GM18508 (cell line): ENCODE results near the gene NRXN3.

Experiments used
- ATAC-seq: cut with Tn5 transposase; IDR thresholded peaks from one replicate; pipeline ENCODE4 v1.9.1; 2021; ENCODE audit warnings: moderate number of reproducible peaks; ENCODE audit not compliant: insufficient read depth, unreplicated experiment

NRXN3 gene

DNA sequence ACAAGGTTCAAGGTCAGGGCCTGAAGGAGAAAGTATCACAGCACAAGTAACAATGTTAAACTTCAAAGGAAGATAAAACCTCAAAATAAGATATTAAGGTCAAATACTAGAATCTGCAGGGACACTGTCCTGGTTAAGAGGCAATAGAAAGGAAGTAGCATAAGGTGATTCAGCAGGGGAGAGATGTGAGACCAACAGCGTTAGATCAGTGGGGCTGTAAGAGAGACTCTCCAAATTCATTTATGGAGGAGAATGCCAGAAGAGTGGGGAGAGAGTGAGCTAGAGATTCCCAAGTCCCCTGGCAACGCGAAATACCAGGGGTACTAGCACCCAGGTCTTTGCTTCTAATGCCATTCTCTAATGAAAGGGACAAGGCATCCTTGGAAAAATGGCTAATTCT is 1430.2 kb downstream of the NRXN3 start:
- ATAC-seq = no peak

DNA sequence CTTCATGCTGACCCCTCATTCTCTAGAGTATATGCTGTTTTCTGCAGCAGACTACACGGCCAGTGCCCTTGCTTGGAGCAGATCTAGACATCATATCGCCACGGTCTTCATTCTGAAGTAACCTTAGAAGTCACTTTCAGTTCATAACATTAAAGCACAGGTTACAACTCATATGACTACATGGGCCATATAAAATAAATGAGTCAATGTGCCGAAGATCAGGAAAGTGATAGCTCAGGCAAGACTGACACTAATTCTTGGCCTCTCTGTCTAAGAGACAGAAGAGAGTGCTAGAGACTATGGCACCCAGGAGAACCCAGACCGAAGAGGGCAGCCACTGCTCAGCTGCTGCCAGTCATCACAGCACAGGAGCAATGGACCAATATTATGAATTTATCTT is 1431.4 kb downstream of the NRXN3 start:
- ATAC-seq = no peak

DNA sequence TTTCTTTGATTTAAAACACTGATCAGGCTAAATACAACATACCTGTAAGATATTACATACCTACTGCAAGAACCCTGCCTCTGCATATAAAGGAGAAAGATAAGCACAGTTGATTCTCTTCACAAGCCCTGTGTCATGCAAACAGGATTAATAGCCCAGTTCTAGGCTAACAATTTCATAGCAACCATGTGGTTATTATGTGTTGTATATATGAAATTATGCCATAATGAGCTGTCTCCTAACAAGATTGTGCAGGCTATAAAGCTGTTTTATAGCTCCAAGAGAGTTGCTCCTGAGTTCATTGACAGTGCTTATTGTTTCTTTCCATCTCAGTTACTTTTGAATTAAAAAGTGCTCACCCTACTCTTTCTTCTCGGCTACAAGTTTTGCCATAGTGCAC is 1431.9 kb downstream of the NRXN3 start:
- no peak for ATAC-seq

DNA sequence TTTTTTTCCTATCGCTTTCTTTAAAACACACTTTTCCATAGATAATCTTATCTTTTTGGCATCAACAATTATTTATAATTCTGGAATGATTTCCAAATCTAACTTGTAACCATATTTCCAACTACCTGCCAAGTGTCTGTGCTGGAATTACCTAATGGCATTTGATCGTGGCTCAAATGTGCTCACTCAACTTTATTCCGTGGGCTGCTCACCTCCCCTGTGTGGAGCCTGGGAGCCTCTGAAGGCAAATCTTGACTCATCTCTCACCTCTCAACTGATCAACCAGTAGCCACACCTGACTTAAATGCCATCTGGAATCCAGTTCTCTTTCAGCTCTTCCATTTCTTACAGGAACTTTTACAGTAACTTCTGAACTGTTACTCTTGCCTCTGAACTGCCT is 1432.6 kb downstream of the NRXN3 start:
- ATAC-seq = no peak

DNA sequence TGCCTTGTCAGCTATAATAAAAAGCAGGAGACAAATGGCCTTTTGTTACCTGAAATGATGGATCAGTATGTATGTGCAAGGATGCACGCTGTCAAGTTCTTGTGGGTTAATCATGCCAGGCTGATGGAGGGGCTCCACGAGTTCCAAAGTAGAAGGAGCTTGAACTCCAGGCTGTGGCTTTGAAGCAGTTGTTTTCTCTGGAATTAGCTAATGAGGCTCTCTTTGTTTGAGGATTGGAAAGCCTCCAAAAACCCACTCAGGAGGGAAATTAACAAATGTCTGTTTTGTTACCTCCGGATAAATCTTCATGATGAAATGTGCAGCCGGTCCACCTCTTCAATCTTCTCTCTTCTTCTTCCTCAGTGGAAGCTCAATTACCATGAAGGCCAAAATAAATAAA is 1435.7 kb downstream of the NRXN3 start:
- no peak for ATAC-seq

DNA sequence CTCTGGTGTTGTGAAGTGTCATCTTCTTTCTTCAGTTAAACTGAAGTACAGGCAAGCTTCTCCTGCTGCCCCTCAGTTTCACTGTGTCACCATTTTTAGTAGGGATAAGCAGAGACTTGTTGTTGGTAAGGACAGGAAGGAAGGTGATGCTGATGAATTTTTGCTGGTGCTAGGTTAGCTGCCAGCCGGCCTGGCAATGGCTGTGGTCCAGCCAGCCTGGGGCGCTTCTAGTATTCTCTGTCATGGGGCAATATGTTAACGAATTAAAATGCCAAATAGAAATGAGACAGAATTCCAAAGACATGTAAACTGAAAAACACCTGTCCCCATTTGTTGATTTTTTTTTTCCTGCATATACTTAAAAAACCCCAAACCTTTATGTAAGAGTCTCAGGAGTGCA is 1438.3 kb downstream of the NRXN3 start:
- ATAC-seq = no peak

DNA sequence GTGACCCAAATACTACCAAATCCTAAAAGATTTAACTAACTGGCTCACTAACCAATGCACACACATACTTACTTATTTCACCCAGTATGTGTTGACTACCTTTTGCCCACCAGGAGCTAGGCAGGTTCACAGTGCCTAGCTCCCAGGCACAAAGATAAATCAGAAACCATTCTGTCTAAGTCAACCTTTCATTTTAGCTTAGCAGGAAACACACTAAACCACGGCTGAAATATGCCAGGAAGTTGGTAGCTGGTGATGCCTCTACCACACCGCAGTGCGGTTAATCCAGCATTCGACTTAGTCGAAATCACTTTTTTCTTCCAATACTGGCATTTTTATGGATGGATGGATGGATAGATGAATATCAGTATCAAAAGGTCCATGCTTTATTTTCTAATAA is 1443.5 kb downstream of the NRXN3 start:
- no peak for ATAC-seq

DNA sequence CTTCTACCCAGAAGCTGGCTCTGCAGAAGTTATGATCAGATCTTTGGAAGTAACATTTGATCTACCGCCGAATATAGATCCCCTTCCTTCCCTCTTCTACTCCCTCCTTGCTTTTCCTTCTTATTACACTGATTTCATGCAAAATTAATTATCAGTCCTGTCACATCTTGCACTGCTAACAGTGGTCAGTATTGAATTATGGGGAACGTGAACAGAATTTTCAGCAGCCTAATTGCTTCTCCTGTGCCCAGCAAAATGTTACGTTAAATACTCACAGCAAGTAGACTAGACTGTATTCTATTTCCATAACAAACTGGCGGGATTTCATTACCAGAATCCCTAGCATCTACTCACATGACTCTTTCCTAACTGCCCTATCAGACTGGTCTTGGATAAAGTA is 1444.3 kb downstream of the NRXN3 start:
- no peak for ATAC-seq

DNA sequence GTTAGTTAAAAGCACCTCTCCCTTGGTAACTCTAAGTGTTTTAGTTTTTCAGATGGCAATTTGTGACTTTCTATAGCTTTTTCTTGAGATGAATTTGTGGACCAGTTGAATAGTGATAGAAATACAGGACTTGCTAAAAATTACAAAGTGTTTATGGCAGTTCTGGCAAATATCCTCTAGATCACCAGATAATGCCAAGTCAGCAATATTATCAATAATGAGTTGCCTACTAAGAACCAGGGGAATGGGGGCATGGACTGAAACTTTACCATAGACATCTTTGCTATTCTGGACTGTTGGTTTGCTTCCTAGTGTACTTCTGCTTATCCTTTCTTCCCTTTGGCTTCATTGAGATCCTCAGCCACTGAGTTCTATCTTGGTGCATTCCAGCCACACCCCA is 1456.9 kb downstream of the NRXN3 start:
- ATAC-seq = no peak

DNA sequence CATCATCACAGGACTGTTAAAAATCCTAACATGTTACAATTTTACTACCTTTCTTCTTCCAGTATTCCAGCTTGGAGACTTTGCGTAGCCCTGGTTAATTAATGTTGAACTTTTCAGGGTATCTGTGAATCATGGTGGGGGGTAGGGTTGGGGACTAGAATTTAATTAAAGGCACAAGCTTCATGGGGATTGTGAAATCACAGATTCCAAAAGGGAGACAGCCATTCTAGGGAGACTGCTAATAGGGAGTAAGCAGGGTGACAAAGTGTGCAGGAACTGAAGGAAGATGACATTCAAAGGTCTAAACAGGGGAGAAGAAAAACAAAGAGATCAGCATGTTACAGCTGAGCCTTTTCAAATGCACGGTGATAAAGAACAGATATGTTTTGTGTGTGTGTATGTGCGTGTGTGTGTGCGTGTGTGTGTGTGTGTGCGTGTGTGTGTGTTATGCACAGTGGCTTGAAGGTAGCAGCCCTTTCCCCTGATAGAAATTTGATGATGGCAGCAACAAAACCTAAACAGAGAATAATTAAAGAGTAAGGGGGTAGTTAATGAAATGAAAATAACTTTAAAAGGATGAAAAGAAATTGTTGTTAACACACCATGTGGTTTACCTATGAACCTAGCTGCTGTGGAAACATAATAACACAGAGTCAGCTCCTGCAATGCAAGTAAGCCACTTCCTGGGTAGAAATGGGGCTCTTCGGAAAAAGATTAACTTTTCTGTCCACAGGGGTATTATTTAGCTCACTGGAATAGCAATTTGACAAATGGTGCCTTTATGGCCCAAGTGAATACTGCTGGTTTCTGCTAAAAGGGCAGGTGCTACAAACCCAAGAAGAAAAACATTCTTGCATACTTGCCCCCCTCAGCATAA is 1459.5 kb downstream of the NRXN3 start:
- no peak for ATAC-seq

DNA sequence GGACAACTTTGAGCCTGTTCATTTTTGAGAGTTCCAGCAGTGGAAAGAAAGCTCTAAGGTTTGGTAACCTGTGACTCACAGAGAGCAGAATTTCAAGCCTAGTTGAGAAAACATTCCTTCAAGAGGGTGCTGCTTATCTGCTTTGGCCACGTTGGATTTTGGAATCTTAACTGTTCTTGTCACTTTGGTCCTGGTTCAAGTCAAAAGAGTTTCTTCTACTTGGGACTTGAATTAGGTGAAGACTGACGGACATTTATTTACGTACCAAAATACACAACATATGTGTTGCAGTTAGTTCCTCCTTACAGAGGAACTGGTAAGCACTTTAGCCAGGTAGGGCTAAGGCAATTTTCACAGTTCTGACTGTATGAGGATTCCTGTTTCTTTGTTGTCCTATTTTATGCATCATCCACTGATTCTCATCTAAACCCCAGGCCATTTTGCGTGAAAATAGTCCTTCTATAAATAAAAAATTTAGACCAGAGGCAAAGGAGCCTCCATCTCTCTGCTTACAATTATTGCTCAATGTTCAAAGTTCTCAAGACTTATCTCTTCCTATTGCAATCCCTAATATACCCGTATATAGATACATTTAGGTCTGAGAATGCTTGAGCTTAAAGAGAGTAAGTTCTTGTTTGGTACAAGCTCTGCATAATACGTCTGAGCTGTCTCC is 1460.3 kb downstream of the NRXN3 start:
- ATAC-seq = no peak

DNA sequence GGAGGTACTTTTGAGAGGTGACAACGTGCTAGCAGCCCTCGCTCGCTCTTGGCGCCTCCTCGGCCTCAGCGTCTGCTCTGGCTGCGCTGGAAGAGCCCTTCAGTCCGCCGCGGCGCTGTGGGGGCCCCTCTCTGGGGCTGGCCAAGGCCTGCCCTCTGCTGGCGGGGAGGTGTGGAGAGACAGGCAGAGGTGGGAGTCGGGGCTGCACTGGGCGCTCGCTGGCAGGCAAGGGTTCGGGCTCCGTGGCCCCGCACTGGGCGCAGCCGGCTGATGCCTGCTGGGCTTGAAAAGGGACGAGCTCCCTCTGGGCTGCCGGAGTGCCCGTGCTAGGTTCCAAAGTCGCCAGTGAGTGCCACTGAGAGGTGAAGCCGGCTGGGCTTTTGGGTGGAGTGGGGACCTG is 1461.1 kb downstream of the NRXN3 start:
- ATAC-seq = no peak

DNA sequence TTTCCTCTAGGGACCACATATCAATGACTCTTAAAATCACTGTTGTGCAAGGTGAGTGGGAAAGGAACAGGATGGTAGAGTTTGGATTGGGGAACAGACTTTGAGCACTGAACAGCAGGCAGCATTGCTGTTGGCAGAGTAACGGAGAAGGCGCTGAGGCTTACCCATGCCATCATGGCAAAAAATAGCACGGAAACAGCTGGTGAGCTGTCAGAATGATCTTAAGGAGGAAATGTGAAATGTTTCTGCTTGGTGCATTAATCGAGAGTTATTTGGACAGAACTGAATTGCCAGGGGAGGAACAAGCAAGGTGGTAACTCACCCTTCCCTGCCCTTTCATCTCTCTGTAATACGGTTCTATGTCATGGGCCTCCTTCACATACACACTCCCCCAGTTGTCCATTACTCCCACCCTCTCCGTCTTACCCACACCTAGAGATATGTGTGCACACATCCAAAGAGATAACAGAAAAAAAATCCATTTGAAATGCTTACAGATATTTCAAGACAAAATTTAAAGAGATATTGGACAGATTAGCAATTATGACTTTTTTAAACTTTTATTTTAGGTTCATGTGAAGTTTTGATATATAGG is 1468.6 kb downstream of the NRXN3 start:
- no peak for ATAC-seq

DNA sequence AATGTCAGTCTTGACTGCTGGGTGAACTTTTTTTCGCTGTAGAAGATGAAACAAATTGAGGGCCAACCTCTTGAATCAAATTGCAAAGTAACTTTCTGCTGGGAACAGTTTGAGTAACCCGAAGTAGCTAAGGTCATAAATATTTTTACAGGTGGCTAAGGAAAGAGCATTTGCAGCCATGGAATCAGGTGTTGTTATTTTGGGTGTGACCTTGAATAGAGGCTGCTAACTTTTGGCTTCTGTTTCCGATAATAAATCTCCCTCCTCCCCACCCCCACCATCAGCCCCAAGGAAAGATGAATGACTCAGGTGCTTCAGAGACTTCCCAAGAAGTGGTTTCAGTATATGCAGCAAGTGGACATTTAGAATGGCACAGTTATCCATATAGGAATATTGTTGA is 1469.4 kb downstream of the NRXN3 start:
- ATAC-seq = no peak

DNA sequence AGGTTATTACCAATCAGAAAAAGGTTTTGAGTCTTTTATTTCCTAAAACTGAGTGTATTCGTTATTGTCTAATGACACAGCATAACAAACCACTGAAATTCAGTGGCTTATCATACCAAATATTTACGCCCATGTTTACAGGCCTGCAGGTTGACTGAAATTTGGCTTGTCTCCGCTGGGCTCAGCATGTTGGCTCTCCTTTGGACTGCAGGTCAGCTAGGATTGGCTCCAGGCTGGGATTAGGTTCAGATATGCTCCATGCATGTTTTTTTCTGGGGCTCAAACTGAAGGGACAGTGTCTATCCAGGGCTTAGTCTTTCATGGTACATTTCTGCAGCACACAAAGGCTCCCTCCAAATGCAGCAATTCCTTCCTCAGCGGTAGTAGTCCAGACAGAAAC is 1471.2 kb downstream of the NRXN3 start:
- no peak for ATAC-seq

DNA sequence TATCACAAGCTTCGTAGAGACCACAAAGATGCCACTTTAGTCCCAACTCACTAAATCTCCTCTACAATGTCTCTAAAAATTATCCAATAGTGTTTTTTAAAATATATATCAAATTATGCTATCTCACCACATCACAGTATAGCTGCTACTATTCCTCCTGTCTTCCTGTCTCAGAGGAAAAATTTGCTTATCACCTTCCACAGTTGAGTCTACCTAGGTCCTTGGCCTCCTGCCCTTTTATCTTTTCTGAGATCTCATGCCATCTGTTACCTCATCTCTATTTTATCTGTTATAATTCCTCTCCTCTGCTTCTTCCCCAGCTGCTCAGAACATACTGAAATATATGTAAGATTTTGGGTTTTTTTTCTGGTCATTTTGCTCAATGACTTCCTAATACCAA is 1473.0 kb downstream of the NRXN3 start:
- no peak for ATAC-seq

DNA sequence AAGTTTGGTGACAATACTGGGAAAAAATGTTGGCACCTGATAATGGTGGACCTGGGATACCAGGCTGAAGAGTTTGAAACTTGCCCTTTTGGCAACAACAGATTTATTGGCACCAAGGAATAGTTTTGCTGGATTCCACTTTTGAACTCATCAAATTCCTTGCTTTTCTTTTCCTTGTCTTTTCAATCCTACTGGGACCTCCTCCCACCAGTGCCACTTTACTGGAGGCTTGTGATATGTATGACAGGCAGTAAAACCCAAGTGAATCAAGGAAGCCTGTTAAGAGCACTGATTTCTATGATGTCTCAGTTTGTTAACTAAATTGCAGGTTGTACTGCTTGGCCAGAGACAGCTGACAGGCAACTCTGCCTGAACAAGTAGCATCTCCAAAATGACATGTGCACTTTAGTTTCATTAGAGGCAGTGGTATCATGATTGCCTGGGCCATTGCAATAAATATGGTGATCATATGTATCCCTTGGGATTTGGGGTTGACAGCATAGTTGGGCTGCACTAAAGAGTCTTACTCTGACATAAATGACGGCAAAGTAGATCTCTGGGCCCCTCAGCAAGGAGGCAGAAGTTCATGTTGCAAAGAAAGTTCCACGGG is 1475.7 kb downstream of the NRXN3 start:
- ATAC-seq = no peak

DNA sequence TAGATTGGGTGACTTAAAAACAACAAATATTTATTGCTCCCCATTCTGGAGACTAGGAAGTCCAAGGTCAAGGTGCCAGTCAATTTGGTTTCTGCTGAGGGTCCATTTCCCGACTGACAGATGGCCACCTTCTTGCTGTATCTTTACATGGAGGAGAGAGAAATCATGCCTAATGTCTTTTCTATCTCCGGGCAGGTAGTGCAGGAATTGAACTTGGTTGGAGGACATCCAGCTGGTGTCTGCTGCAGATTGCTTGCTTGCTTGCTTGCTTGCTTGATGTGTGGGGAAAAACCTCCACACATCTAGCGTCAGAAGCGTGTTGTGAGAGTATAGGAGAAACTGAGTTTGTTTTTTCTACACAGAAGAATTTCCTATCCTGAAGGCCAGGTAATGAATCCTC is 1479.7 kb downstream of the NRXN3 start:
- no peak for ATAC-seq

DNA sequence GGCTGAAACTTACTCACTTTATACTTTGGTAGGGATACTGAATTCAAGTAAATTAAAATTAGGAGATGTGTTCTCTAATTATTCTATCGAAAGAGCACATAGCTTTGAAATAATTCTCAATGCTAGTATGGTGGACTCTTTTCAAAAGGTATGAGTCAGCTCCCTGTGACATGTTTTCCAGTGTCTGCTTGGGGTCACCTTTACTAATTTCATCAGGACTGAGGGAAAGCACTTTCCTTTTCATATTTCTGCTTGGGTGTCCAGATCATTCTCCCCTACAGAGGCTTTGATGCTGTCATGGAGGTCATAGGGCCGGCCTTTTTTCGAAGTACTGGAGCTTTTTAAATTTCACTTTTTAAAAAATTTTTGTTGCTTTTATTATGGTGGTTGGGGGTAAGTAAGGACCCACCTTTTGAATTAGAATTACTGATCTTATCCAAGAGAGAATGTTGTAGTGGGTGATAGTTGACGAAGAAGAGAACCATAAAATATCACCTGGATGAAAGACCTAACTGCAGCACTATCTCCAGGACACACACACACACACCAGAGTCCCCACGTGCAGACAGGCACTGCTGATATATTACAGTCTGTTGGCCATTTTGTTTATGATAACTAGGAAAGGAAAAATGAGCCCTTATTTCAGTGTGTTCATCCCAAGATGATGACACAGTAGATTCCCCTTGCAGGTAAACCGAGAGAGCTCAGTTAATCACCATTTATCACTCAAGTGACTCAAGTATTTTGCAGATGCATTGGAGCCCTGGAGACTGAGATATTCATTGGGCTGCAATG is 1482.5 kb downstream of the NRXN3 start:
- ATAC-seq = no peak

DNA sequence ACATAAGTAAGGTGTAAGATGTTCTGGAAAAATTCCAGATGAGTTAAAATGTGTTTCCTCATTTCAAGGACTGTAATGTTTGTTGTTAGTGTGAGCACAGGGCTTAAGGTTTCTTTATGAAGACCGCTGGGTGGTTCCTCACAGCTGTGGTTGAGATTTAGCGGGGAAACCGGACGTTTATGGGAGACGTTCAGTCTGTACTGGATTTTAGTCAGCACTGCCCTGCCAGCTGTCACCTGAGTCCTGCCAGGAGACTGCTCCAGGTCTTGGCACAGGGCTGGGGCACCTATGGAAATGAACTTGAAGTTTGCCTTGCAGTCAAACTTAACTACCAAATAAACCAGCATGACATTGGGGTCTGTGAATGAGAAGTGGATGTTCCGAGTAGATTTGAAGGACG is 1485.9 kb downstream of the NRXN3 start:
- no peak for ATAC-seq
